ENCODE data around the gene CCT7. TPM values are rescaled to one million over a fixed set of nuclear protein-coding genes. Genes with fewer than 3 reads are reported as not detected.

The CCT7 gene
- polyA plus RNA-seq, 1 of the 3 experiments (the other 2 are of a cell fraction), result 369 TPM

GRCh38 chr2:73233154-73233931 lies 765 bp upstream of the CCT7 start, which contains the start of gene PRADC1 (continued):
- TF ChIP-seq, protein P1, sequence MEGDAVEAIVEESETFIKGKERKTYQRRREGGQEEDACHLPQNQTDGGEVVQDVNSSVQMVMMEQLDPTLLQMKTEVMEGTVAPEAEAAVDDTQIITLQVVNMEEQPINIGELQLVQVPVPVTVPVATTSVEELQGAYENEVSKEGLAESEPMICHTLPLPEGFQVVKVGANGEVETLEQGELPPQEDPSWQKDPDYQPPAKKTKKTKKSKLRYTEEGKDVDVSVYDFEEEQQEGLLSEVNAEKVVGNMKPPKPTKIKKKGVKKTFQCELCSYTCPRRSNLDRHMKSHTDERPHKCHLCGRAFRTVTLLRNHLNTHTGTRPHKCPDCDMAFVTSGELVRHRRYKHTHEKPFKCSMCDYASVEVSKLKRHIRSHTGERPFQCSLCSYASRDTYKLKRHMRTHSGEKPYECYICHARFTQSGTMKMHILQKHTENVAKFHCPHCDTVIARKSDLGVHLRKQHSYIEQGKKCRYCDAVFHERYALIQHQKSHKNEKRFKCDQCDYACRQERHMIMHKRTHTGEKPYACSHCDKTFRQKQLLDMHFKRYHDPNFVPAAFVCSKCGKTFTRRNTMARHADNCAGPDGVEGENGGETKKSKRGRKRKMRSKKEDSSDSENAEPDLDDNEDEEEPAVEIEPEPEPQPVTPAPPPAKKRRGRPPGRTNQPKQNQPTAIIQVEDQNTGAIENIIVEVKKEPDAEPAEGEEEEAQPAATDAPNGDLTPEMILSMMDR (IDR thresholded peaks at IDR 0.05), result no peak
- TF ChIP-seq YY1 (IDR thresholded peaks at IDR 0.05; ENCODE audit: low read depth) (no peak), GATA2 (CRISPR knock-in tag; IDR thresholded peaks at IDR 0.05) (no peak), POLR2AphosphoS5 (IDR thresholded peaks at IDR 0.05; ENCODE audit: low read depth, low read length) (peak; percentile 9; the same call in 1 of the 2 replicates), FOXJ3 (CRISPR knock-in tag; IDR thresholded peaks at IDR 0.05) (no peak), TAF1 (IDR thresholded peaks at IDR 0.05; ENCODE audit: borderline replicate concordance, low read depth, low read length) (peak; percentile 11; the same call in 1 of the 2 replicates), FOSL2 (IDR thresholded peaks at IDR 0.05; ENCODE audit: borderline replicate concordance, low read depth) (no peak), TCF12 (IDR thresholded peaks at IDR 0.05) (no peak), RCOR1 (IDR thresholded peaks at IDR 0.05; ENCODE audit: low read length) (0 out of 2 replicates have a peak, but pooled peaks have one; percentile 23), MEF2A (IDR thresholded peaks at IDR 0.05; ENCODE audit: borderline replicate concordance, low read depth) (no peak), TEAD4 (IDR thresholded peaks at IDR 0.05; ENCODE audit: borderline replicate concordance, insufficient read depth) (no peak)
- TF ChIP-seq, protein P2, sequence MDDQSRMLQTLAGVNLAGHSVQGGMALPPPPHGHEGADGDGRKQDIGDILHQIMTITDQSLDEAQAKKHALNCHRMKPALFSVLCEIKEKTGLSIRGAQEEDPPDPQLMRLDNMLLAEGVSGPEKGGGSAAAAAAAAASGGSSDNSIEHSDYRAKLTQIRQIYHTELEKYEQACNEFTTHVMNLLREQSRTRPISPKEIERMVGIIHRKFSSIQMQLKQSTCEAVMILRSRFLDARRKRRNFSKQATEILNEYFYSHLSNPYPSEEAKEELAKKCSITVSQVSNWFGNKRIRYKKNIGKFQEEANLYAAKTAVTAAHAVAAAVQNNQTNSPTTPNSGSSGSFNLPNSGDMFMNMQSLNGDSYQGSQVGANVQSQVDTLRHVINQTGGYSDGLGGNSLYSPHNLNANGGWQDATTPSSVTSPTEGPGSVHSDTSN (IDR thresholded peaks at IDR 0.05), result peak; percentile 98

GRCh38 chr2:73235315-73236028 lies 1.4 kb downstream of the CCT7 start:
- POLR2A ChIA-PET, result interaction anchor here (1.0 to 2.7 kb wide), 2 partner anchors 9 to 21 kb away, joined by 4 to 8 read pairs; no protein-coding TSS in a partner anchor
- Histone ChIP-seq H3K9ac (peak overlapping the region; percentile 96), H2AFZ (ENCODE audit: low read depth) (no peak overlapping the region), H3K36me3 (replicated peaks in 1 of 2; ENCODE audit: control insufficient read depth in 1 of 2, insufficient read depth in 2 of 2, low read length in 1 of 2) (peaks cover 14 to 30% of the 10 kb centered on the region in 2 experiments), H3K4me3 (ENCODE audit: low read depth in 2 of 2, low read length in 1 of 2) (peak overlapping the region; percentile 96 to 99), H3K27ac (ENCODE audit: low read depth in 2 of 2, low read length in 1 of 2) (no peak overlapping the region; a peak in 1 of 4 replicates), H3K79me2 (ENCODE audit: insufficient read depth) (peaks cover 64% of the 10 kb centered on the region), H3F3A (replicated peaks; ENCODE audit: insufficient read depth) (peaks cover 9% of the 10 kb centered on the region), H3K9me3 (no peaks in the 10 kb centered on the region), H3K27me3 (ENCODE audit: insufficient read depth) (no peaks in the 10 kb centered on the region), H3K9me2 (no peaks in the 10 kb centered on the region), H3K4me2 (peak overlapping the region; percentile 98), H3K4me1 (ENCODE audit: control insufficient read depth in 1 of 2, insufficient read depth in 2 of 2, low read depth in 1 of 2, low read length in 1 of 2) (peaks cover 0 to 23% of the 10 kb centered on the region in 2 experiments; a peak in 3 of 4 replicates), H4K20me1 (ENCODE audit: insufficient read depth) (peaks cover 52% of the 10 kb centered on the region)
- DNase-seq, result no peak
- CTCF ChIA-PET, result interaction anchor here (1.1 to 4.4 kb wide), 5 partner anchors 12 to 58 kb away, joined by 3 to 27 read pairs (median 8); partner anchors contain the start of gene EGR4
- 65% methylated on average over 11 of the region's 11 CpGs for WGBS (ENCODE audit: low lambda C conversion rate)
- TF ChIP-seq MEF2A (IDR thresholded peaks at IDR 0.05; ENCODE audit: borderline replicate concordance, low read depth) (no peak), SIN3A (IDR thresholded peaks at IDR 0.05; ENCODE audit: borderline replicate concordance, low read depth, low read length) (no peak), GABPA (IDR thresholded peaks at IDR 0.05; ENCODE audit: low read depth) (no peak), GATA2 (CRISPR knock-in tag; IDR thresholded peaks at IDR 0.05) (no peak), RFX5 (IDR thresholded peaks at IDR 0.05; ENCODE audit: low read length) (no peak), TAF1 (IDR thresholded peaks at IDR 0.05; ENCODE audit: borderline replicate concordance, low read depth, low read length) (no peak), USF1 (IDR thresholded peaks at IDR 0.05; ENCODE audit: borderline replicate concordance, low read depth) (no peak), SMC3 (IDR thresholded peaks at IDR 0.05; ENCODE audit: low read depth, low read length) (no peak), ELF1 (IDR thresholded peaks at IDR 0.05) (no peak), EZH2phosphoT487 (IDR thresholded peaks at IDR 0.05; ENCODE audit: borderline replicate concordance, low read depth) (no peak), RXRA (IDR thresholded peaks at IDR 0.05; ENCODE audit: borderline replicate concordance, low read depth) (no peak)
- TF ChIP-seq, protein P3, sequence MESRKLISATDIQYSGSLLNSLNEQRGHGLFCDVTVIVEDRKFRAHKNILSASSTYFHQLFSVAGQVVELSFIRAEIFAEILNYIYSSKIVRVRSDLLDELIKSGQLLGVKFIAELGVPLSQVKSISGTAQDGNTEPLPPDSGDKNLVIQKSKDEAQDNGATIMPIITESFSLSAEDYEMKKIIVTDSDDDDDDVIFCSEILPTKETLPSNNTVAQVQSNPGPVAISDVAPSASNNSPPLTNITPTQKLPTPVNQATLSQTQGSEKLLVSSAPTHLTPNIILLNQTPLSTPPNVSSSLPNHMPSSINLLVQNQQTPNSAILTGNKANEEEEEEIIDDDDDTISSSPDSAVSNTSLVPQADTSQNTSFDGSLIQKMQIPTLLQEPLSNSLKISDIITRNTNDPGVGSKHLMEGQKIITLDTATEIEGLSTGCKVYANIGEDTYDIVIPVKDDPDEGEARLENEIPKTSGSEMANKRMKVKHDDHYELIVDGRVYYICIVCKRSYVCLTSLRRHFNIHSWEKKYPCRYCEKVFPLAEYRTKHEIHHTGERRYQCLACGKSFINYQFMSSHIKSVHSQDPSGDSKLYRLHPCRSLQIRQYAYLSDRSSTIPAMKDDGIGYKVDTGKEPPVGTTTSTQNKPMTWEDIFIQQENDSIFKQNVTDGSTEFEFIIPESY (IDR thresholded peaks at IDR 0.05; ENCODE audit: borderline replicate concordance, low read depth), result no peak
- TF ChIP-seq, protein P4, sequence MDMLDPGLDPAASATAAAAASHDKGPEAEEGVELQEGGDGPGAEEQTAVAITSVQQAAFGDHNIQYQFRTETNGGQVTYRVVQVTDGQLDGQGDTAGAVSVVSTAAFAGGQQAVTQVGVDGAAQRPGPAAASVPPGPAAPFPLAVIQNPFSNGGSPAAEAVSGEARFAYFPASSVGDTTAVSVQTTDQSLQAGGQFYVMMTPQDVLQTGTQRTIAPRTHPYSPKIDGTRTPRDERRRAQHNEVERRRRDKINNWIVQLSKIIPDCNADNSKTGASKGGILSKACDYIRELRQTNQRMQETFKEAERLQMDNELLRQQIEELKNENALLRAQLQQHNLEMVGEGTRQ (IDR thresholded peaks at IDR 0.05; ENCODE audit: borderline replicate concordance, low read depth, low read length), result no peak
